HL-60 (cell line): Measurements from ENCODE around the gene ATP1B1.

Experiments used
- DNase-seq, 2 experiments: peaks; one replicate each; pipeline ENCODE4 v3.0.0-alpha.2; 2010 to 2020; ENCODE audit warnings: low read depth in 1 of 2, low spot score in 1 of 2
- H3K27ac ChIP-seq: fragments of 250-450 bp; sonication (Bioruptor Pico); replicated peaks from 2 replicates; pipeline ENCODE4 v1.5.1; 2020; ENCODE audit warnings: mild to moderate bottlenecking, moderate library complexity
- H3K27me3 ChIP-seq: fragments of 250-450 bp; sonication (Bioruptor Pico); 2 replicates; pipeline ENCODE4 v1.5.1; 2021; ENCODE audit warnings: mild to moderate bottlenecking, moderate library complexity; ENCODE audit not compliant: insufficient read depth, poor library complexity, severe bottlenecking
- H3K4me3 ChIP-seq: replicated peaks from 2 replicates; pipeline ENCODE4 v1.5.1; 2011; ENCODE audit warnings: mild to moderate bottlenecking, control low read depth, low read length; ENCODE audit not compliant: insufficient read depth
- CTCF ChIP-seq: IDR thresholded peaks from one replicate; pipeline ENCODE4 v1.5.1; 2011; ENCODE audit warnings: low read length, control low read depth, inconsistent platforms; ENCODE audit not compliant: insufficient read depth
- GABPA ChIP-seq: IDR thresholded peaks from 2 replicates; pipeline ENCODE4 v1.6.1; 2012; ENCODE audit warnings: low read depth
- POLR2AphosphoS5 ChIP-seq: IDR thresholded peaks from 2 replicates; pipeline ENCODE4 v1.6.1; 2012; ENCODE audit warnings: low read depth
- SPI1 ChIP-seq: IDR thresholded peaks from 2 replicates; pipeline ENCODE4 v1.6.1; 2012; ENCODE audit warnings: low read depth, mild to moderate bottlenecking, borderline replicate concordance
- TF ChIP-seq, protein P1 (sequence below): IDR thresholded peaks from 2 replicates; pipeline ENCODE4 v1.6.1; 2012; ENCODE audit warnings: low read depth; ENCODE audit not compliant: insufficient replicate concordance

Gene ATP1B1

GRCh38 chr1:169138866-169139670 is 32.6 kb downstream of the ATP1B1 start:
- TF ChIP-seq POLR2AphosphoS5 (no peak), CTCF (no peak), SPI1 (no peak), GABPA (no peak)

DNA sequence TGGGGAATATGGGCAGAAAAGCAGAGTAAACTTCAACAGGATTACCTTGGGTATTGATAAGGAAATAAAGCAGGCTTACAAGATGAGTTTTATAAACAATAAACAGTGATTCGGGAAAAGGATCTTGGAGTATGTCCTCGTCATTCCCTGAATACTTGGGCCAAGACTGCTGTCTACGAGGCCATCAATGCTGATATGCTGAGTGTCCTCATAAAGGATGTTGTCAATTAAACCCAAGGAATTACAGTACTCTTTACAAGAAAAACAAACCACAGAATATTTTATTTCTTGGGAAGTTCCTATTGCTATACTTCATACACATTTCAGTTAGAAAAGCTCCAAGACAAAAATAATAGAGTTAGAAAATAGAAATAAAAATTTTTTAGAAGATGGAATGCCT is 34.9 kb downstream of the ATP1B1 start:
- Histone ChIP-seq H3K27me3 (no peaks in the 10 kb centered on the region), H3K4me3 (no peak overlapping the region), H3K27ac (no peak overlapping the region)
- DNase-seq, result no peak
- TF ChIP-seq POLR2AphosphoS5 (no peak), GABPA (no peak), CTCF (no peak), SPI1 (no peak)
- TF ChIP-seq, protein P1, sequence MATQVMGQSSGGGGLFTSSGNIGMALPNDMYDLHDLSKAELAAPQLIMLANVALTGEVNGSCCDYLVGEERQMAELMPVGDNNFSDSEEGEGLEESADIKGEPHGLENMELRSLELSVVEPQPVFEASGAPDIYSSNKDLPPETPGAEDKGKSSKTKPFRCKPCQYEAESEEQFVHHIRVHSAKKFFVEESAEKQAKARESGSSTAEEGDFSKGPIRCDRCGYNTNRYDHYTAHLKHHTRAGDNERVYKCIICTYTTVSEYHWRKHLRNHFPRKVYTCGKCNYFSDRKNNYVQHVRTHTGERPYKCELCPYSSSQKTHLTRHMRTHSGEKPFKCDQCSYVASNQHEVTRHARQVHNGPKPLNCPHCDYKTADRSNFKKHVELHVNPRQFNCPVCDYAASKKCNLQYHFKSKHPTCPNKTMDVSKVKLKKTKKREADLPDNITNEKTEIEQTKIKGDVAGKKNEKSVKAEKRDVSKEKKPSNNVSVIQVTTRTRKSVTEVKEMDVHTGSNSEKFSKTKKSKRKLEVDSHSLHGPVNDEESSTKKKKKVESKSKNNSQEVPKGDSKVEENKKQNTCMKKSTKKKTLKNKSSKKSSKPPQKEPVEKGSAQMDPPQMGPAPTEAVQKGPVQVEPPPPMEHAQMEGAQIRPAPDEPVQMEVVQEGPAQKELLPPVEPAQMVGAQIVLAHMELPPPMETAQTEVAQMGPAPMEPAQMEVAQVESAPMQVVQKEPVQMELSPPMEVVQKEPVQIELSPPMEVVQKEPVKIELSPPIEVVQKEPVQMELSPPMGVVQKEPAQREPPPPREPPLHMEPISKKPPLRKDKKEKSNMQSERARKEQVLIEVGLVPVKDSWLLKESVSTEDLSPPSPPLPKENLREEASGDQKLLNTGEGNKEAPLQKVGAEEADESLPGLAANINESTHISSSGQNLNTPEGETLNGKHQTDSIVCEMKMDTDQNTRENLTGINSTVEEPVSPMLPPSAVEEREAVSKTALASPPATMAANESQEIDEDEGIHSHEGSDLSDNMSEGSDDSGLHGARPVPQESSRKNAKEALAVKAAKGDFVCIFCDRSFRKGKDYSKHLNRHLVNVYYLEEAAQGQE, result no peak

More at GRCh38 chr1:169138866-169139670, 32.6 kb downstream of the ATP1B1 start:
- Histone ChIP-seq H3K27ac (no peak overlapping the region), H3K4me3 (no peak overlapping the region), H3K27me3 (no peaks in the 10 kb centered on the region)
- no peak for DNase-seq

DNA sequence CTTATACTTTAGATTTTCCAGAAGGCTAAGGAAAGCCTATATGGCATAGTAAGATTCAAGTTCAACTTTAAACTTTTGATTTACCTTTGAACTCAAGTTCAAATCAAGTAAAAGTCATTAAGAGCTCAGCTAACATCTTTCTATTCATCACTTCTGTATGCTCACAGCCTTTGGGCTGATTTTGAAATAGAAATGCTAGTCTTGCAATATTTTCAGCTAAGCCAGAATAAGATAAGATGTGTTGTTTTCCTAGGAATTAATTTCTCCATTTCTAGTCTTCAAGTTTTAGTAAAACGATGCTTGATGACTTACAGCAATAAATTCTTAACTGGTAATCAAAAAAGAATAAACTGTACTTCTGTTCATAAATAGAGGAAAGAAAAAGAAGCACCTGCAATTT is 35.6 kb downstream of the ATP1B1 start:
- DNase-seq, result no peak
- TF ChIP-seq GABPA (no peak), POLR2AphosphoS5 (no peak), SPI1 (no peak), CTCF (no peak)
- TF ChIP-seq, protein P1, result no peak

DNA sequence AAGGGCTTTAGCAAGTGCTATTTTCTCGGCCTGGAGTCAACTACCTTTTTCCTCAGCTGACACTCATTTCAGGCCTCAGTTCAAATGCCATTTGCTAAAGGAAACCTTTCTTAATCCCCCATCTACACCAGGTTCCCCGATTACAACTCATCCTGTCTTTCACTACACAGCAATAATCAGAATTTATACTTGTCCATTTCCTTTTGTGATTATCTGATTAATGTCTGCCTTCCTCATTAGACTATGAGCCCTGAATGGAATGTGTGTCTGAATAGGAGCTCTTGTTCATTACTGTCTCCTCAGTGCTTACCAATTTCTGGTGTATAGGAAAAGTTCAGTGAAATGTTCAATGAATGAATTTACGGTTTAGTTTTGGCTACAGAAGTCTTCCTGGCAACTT is 36.9 kb downstream of the ATP1B1 start:
- no peak for DNase-seq
- no peak overlapping the region for H3K27ac ChIP-seq

More for the DNA sequence above, 35.6 kb downstream of the ATP1B1 start:
- Histone ChIP-seq H3K4me3 (no peak overlapping the region), H3K27me3 (no peaks in the 10 kb centered on the region), H3K27ac (no peak overlapping the region)

More for the DNA sequence above, 36.9 kb downstream of the ATP1B1 start:
- no peak overlapping the region for H3K4me3 ChIP-seq
- no peak for TF ChIP-seq SPI1
- TF ChIP-seq GABPA, result no peak
- TF ChIP-seq, protein P1, result no peak
- no peaks in the 10 kb centered on the region for H3K27me3 ChIP-seq
